ENCODE measurements around the gene ECEL1.

GRCh38 chr2:232513353-232513752 is 25.7 kb upstream of the ECEL1 start:
- TF ChIP-seq CTCF (IDR thresholded peaks at IDR 0.05) (no peak), POLR2A (IDR thresholded peaks at IDR 0.05) (no peak)

Measured in right lobe of liver (tissue), 4 donors.